ENCODE results near the gene CDCA4. TPM values are rescaled to one million over a fixed set of nuclear protein-coding genes. Genes with fewer than 3 reads are reported as not detected.

CDCA4 gene
- total and polyA plus RNA-seq, 2 donors (not counting 1 experiment from before 2014, with no cell fraction given): 6.3 to 11.7 TPM

DNA sequence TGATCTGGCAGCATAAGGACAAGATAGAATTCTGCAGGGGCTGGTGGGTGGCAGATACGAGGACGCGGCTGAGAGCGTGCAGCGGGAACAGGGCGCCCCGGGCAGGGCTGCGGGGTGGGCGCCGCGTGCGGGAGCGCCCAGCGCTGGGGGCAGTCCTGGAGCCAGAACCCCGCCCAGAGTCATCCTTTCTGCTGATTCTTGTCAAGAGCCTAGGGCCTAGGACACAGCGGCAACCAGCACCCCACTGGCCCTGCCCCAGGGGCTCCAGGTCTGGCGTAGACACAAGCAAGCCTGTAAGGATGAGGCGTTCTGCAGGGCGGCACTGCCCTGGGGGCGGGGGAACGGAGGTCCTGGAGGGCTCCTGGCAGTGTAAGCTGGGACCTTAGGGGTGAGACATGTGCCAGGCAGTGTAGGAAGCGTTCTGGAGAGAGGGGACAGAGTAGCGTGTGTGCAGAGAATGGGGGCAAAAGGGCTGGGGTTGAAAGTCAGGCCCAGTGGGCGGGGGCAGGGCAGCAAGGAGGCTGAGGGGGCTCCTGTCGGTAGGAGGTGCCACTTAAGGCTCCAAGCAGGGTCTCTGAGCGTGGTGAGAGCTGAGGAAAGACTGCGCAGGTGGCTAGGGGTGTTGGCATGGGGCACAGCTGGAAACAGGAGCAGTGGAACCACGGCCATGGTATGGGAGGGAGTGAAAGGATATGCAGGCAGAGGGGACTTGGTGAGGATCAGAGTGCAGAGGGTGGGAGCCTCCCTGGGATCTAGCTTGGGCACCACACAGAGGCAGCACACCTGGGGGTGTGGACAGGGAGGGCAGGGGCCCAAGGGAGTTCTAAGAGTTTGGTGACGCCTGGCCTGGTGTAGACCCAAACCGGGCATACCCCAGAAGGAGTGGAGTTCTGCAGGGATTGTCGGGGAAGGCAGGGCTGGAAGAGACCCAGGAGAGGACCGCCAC, 41.9 kb downstream of the CDCA4 start:
- H2AFZ ChIP-seq (ENCODE audit: insufficient read depth, low read depth, low read length, poor library complexity, severe bottlenecking): no peak overlapping the region
- no peaks in the 10 kb centered on the region for H3K79me2 ChIP-seq (ENCODE audit: control insufficient read depth, insufficient read depth, low read length)
- H3K36me3 ChIP-seq (replicated peaks in 1 of 2; ENCODE audit: control extremely low read depth in 1 of 2, control insufficient read depth in 1 of 2, extremely low read depth in 1 of 2, insufficient read depth in 2 of 2, low read length in 1 of 2): no peaks in the 10 kb centered on the region
- DNase-seq (peak; percentile 29), ATAC-seq (ENCODE audit: low read depth) (no peak)
- peaks cover 0 to 32% (median 15%) of the 10 kb centered on the region in 4 experiments for H3K27me3 ChIP-seq (replicated peaks in 1 of 4; ENCODE audit: control extremely low read depth in 1 of 4, control insufficient read depth in 3 of 4, insufficient read depth in 4 of 4, low read length in 3 of 4)
- no peak overlapping the region for H3K4me3 ChIP-seq (ENCODE audit: control extremely low read depth in 1 of 5, extremely low read depth in 1 of 5, insufficient read depth in 1 of 5, low read depth in 2 of 5, low read length in 4 of 5)
- H3K27ac Mint-ChIP-seq: peak overlapping the region; percentile 15
- intact Hi-C loops (cut with micrococcal nuclease): no loop called here
- peaks cover 9% of the 10 kb centered on the region for H4K20me1 ChIP-seq (ENCODE audit: control insufficient read depth, insufficient read depth, low read length, poor library complexity, severe bottlenecking)
- peaks cover 20 to 24% of the 10 kb centered on the region in 2 donors for H3K4me1 ChIP-seq (ENCODE audit: control insufficient read depth in 2 of 2, insufficient read depth in 2 of 2, low read length in 2 of 2)
- CTCF ChIA-PET: interaction anchor here (1.3 kb wide), 1 partner anchor 108 kb away, joined by 3 read pairs; no protein-coding TSS in a partner anchor
- peaks cover 12% of the 10 kb centered on the region for H3K4me1 Mint-ChIP-seq
- POLR2A ChIA-PET: no interaction called here
- TF ChIP-seq, protein P1, sequence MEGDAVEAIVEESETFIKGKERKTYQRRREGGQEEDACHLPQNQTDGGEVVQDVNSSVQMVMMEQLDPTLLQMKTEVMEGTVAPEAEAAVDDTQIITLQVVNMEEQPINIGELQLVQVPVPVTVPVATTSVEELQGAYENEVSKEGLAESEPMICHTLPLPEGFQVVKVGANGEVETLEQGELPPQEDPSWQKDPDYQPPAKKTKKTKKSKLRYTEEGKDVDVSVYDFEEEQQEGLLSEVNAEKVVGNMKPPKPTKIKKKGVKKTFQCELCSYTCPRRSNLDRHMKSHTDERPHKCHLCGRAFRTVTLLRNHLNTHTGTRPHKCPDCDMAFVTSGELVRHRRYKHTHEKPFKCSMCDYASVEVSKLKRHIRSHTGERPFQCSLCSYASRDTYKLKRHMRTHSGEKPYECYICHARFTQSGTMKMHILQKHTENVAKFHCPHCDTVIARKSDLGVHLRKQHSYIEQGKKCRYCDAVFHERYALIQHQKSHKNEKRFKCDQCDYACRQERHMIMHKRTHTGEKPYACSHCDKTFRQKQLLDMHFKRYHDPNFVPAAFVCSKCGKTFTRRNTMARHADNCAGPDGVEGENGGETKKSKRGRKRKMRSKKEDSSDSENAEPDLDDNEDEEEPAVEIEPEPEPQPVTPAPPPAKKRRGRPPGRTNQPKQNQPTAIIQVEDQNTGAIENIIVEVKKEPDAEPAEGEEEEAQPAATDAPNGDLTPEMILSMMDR (IDR thresholded peaks at IDR 0.05): no peak
- no peak for TF ChIP-seq EZH2 (IDR thresholded peaks at IDR 0.05; ENCODE audit: borderline replicate concordance, insufficient read depth, low read depth, low read length, poor library complexity, severe bottlenecking)
- 61% methylated on average over 32 of the region's 32 CpGs for WGBS (ENCODE audit: insufficient coverage)
- peaks cover 29% of the 10 kb centered on the region for H3K27me3 Mint-ChIP-seq
- H3K4me3 Mint-ChIP-seq: peak overlapping the region; percentile 55
- H3K4me2 ChIP-seq (replicated peaks; ENCODE audit: low read depth, low read length, poor library complexity, severe bottlenecking): peak overlapping the region; percentile 89
- H3K9me3 ChIP-seq (ENCODE audit: control extremely low read depth in 1 of 3, control insufficient read depth in 2 of 3, insufficient read depth in 1 of 3, low read length in 2 of 3): peaks cover 0 to 11% (median 0%) of the 10 kb centered on the region in 3 donors
- H3K9me3 Mint-ChIP-seq (ENCODE audit: insufficient read depth): no peaks in the 10 kb centered on the region
- no peak overlapping the region for H3K27ac ChIP-seq (ENCODE audit: low read length in 2 of 2)
- no peak overlapping the region for H3K9ac ChIP-seq (ENCODE audit: low read length)
